Measurements from ENCODE around the gene RBM39. TPM values are rescaled to one million over a fixed set of nuclear protein-coding genes. Genes with fewer than 3 reads are reported as not detected.

The RBM39 gene
- total and polyA plus RNA-seq, 2 of the 8 experiments (the other 6 are each of a cell fraction or from before 2014, with no cell fraction given): 78.0 to 219 TPM

- Histone ChIP-seq H3K9ac (replicated peaks in 1 of 4; ENCODE audit: extremely low read depth in 1 of 4, low read depth in 3 of 4, low read length in 3 of 4) (no peak overlapping the region), H4K8ac (ENCODE audit: extremely low read depth, insufficient read depth, low read length) (no peak overlapping the region), H3K4me2 (ENCODE audit: insufficient read depth in 1 of 2, low read depth in 2 of 2, low read length in 2 of 2) (peak overlapping the region in 1 of 2 experiments; percentile 14; a peak in 2 of 4 replicates), H4K5ac (ENCODE audit: insufficient read length, low read depth, low read length) (no peak overlapping the region), H2AFZ (ENCODE audit: low read length) (no peak overlapping the region), H3K14ac (ENCODE audit: insufficient read length) (no peak overlapping the region), H2BK120ac (replicated peaks; ENCODE audit: low read depth, low read length) (no peak overlapping the region), H3K4ac (replicated peaks; ENCODE audit: insufficient read length, low read depth, low read length) (no peak overlapping the region), H3K23ac (ENCODE audit: insufficient read length) (no peak overlapping the region), H3K79me1 (ENCODE audit: low read depth, low read length) (no peaks in the 10 kb centered on the region), H3K56ac (replicated peaks; ENCODE audit: insufficient read length, low read depth, low read length) (no peak overlapping the region), H3K18ac (ENCODE audit: extremely low read depth, low read length) (no peak overlapping the region), H3K27me3 (replicated peaks in 1 of 4; ENCODE audit: control insufficient read depth in 3 of 4, extremely low read depth in 1 of 4, insufficient read depth in 3 of 4, low read length in 3 of 4) (no peaks in the 10 kb centered on the region), H2AK5ac (ENCODE audit: low read depth, low read length) (no peak overlapping the region), H3K4me1 (replicated peaks in 1 of 4; ENCODE audit: control insufficient read depth in 3 of 4, insufficient read depth in 4 of 4, low read length in 3 of 4) (peaks cover 0 to 7% (median 0%) of the 10 kb centered on the region in 4 experiments; a peak in 3 of 7 replicates), H3K9me3 (ENCODE audit: insufficient read depth in 2 of 2, low read depth in 1 of 2, low read length in 1 of 2) (no peaks in the 10 kb centered on the region), H4K91ac (replicated peaks; ENCODE audit: insufficient read length, low read length) (no peak overlapping the region), H3K79me2 (ENCODE audit: control insufficient read depth in 1 of 2, insufficient read depth in 2 of 2, low read length in 2 of 2) (peaks cover 71 to 95% of the 10 kb centered on the region in 2 experiments), H2BK12ac (ENCODE audit: low read depth, low read length) (no peak overlapping the region), H4K20me1 (replicated peaks in 1 of 2; ENCODE audit: control insufficient read depth in 1 of 2, insufficient read depth in 2 of 2, low read length in 2 of 2) (peaks cover 51 to 56% of the 10 kb centered on the region in 2 experiments), H2BK15ac (ENCODE audit: low read length) (no peak overlapping the region), H2BK5ac (ENCODE audit: low read depth, low read length) (no peak overlapping the region), H3K23me2 (ENCODE audit: low read depth, low read length) (peaks cover 9% of the 10 kb centered on the region), H3K36me3 (ENCODE audit: control insufficient read depth in 2 of 4, insufficient read depth in 4 of 4, low read length in 3 of 4) (peaks cover 0 to 6% (median under 1%) of the 10 kb centered on the region in 4 experiments; a peak in 2 of 8 replicates), H3K4me3 (ENCODE audit: extremely low read depth in 1 of 4, insufficient read depth in 2 of 4, low read depth in 3 of 4, low read length in 4 of 4) (peak overlapping the region in 1 of 4 experiments; percentile 92; a peak in 2 of 8 replicates), H3K27ac (ENCODE audit: low read depth, low read length) (no peak overlapping the region), H2BK20ac (ENCODE audit: low read length) (no peak overlapping the region)
- ChIA-PET POLR2A (ENCODE audit: partially characterized antibody) (interaction anchor here (0.6 to 2.5 kb wide), 13 partner anchors 8 to 412 kb away, joined by 3 to 10 read pairs (median 4); partner anchors contain the start of gene ERGIC3), CTCF (ENCODE audit: partially characterized antibody) (interaction anchor here (1.6 to 2.0 kb wide), 2 partner anchors 12 to 42 kb away, joined by 3 to 6 read pairs; no protein-coding TSS in a partner anchor)
- 87% methylated on average over 10 of the region's 10 CpGs; no CpG with 5 or more reads in 1 of the 2 experiments for WGBS, 2 experiments (ENCODE audit: extremely low coverage in 1 of 2, insufficient coverage in 1 of 2, insufficient read length in 1 of 2, insufficient replicate concordance in 2 of 2, low coverage in 1 of 2, low lambda C conversion rate in 2 of 2, missing lambda C conversion rate in 1 of 2)
- DNase-seq (ENCODE audit: low read depth in 1 of 2, low spot score in 2 of 2) (peak in 1 of 2 experiments; percentile 38), FAIRE-seq (no peak)
- TF ChIP-seq ATF2 (IDR thresholded peaks at IDR 0.05; ENCODE audit: low read length) (no peak), HDAC6 (IDR thresholded peaks at IDR 0.05; ENCODE audit: low read depth, low read length) (no peak), EP300 (IDR thresholded peaks at IDR 0.05; ENCODE audit: borderline replicate concordance in 1 of 2, low read depth in 2 of 2, low read length in 2 of 2) (no peak), SP4 (IDR thresholded peaks at IDR 0.05; ENCODE audit: low read length) (no peak), ZNF274 (IDR thresholded peaks at IDR 0.05; ENCODE audit: borderline replicate concordance, extremely low read depth, low read length) (no peak), JUN (IDR thresholded peaks at IDR 0.05; ENCODE audit: low read depth, low read length) (no peak), YY1 (IDR thresholded peaks at IDR 0.05; ENCODE audit: low read depth, low read length) (no peak), SUZ12 (IDR thresholded peaks at IDR 0.05; ENCODE audit: low read length) (no peak), TEAD4 (IDR thresholded peaks at IDR 0.05; ENCODE audit: low read depth, low read length) (no peak), CHD1 (IDR thresholded peaks at IDR 0.05; ENCODE audit: low read depth, low read length) (no peak)
These were observed 81.7 kb downstream of the RBM39 start for GRCh38 chr20:35660122-35660937.
